C1 segment of cervical spinal cord (tissue), 14 donors: ENCODE data around the gene RC3H1.
"Not testable (repeated sequence)": the region's sequence is repeated elsewhere in the genome, so short reads cannot be mapped to it uniquely, and the experiment has no call there.

Source experiments
- DNase-seq, 14 donors: peaks; one replicate each; lab custom pipeline; 2025; lab: John Stamatoyannopoulos, UW

The RC3H1 gene

DNA sequence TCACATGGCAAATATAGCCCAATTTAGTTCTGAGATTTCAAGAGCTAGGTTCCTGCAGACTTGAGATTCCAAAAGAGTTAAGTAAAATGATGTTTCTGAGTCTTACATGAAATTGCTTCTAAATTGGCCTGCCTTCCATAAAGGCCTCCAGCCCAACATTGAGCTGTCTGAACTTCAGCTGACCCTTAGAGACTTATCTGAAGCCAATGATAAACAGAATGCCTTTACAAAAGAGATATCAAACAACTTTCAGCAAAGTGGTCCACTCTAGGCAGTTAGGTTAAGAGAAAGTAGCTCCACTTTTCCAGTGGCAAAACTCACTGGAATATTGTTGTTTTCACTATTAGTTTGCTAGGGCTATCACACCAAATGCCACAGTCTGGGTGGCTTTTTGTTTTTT is 6.3 kb upstream of the RC3H1 start:
- DNase-seq = no peak

GRCh38 chr1:174023440-174023839 is 1.3 kb upstream of the RC3H1 start:
- DNase-seq = peak in 1 of 14 donors; percentile 70

- DNase-seq = no peak
Measured at GRCh38 chr1:174022976-174023277, 770 bp upstream of the RC3H1 start.

- DNase-seq = peak in 11 of 14 donors; percentile 41 to 81 (median 67)
Measured at GRCh38 chr1:174021591-174022079, 522 bp downstream of the RC3H1 start.

DNA sequence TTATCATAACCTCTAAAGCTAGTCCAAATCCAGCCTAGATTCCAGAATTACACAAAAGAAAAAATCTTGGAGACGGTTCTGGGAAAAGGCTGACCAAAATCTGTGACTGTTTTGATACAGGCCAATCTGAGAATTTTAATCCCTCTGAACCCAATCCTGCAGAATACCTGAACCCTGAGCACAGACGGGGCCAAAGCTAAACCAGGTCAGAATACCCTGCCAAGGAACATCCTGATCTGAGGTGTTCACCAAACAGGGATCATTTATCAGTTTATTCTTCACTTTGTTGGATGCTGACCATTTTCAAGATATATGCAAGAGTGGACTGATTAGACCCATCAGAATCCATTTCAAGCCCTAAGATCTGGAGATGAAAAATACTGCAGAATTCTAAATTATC is 3.6 kb downstream of the RC3H1 start:
- peak in 1 of 14 donors; percentile 9 for DNase-seq

DNA sequence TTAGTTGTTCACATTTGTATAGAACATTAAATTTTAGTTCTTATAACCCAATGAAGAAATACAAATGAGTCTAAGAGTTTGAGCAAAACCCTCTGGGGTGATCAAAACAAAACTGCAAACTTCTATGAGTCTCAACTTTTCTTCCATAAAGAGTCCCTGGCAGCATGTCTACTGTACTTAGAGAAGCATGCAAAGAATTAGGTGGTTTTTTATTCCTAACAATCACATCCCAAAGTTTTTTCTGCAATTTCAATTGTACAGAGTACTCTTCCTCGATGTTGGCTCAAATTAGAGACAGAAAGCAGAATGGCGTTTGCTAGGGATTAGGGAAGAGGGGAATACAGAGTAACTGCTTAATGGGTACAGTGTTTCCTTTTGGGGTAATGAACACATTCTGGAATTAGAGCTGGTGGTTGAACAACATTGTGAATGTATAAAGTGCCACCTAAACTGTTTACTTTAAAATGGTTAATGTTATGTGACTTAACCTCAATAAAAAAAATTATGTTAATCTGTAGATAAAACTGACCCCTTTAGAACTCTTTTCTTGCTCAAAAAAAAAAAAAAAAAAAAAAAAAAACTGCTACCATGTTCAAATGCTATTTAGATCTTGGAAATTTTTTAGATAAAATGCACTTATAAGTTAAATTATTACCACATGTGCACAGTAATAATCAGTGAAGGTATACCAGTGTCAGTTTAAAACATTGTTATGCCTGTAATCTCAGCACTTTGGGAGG is 4.8 kb downstream of the RC3H1 start:
- DNase-seq = no peak

DNA sequence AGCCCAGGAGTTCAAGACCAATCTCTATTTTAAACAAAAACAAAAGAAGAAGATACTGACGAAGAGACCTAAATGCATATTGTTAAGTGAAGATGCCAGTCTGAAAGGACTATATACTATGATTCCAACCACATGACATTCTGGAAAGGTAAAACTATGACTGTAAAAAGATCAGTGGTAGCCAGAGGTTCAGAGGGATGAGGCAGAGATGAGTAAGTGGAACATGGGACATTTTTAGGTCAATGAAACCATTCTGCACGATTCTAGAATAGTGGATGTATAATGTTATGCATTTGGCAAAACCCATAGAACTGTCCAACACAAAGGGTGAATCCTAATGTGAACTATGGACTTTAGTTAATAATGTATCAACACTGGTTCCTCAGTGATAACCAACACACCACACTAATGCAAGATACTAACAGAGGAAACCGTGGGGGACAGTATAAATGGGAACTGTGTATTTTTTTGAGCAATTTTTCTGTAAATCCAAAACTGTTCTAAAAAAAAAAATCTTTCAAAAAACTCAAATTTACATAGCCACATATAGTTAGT is 8.2 kb downstream of the RC3H1 start:
- DNase-seq = no peak

DNA sequence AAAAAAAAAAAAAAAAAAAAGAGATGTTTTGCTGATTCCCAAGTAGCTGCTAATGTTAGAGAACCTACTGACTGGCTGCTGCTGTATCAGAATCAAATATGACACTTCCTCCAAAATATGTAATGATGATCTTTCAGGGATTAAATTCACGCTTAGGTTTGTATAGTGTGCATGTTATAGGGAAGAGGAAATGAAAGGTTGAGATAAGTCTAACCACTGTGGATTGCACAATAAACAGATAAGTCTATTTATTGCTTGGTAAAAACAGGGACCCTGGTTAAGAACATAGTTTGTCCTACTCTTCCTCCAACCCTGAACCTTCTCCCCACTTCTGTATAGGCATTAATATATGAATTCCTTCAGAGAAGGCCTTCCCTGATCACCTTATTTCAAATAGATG is 13.2 kb downstream of the RC3H1 start:
- no peak for DNase-seq

- no peak for DNase-seq
Measured at GRCh38 chr1:174008269-174008668, 13.9 kb downstream of the RC3H1 start.

DNA sequence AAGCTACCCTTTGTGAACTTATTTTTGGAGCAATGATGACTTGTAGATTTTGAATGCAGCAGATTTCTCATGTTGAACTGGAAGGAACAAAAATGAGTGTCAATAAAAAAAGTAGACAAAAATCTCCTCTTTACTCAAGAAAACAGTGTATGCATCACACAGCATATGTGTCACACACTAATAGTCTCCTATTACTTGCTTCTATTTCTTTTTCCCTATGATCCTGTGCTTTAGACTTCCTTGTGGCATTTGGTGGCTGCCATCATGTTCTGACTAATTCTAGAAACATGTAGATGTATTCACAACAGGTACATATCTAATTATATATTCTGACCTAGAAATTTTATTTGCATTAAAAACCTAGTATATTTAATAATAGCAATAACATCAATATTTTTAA is 14.3 kb downstream of the RC3H1 start:
- DNase-seq = no peak

DNA sequence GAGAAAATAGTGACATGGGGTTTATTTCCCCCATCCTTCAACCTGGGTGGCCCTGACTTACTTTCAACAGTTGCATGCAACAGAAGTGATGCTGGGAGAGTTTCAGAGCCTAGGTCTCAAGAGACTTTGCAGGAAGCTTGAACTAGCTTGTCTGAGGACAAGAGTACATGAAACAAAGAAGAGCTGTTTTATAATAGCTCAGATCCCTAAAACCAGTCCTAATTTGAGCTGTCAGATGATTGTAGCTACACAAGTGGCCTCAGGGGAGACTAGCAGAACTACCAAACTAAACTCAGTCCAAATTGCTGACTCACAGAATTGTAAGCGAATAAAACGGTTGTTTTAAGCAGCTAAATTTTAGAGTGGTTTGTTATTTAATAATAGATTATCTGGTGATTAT is 17.1 kb downstream of the RC3H1 start:
- DNase-seq = no peak

DNA sequence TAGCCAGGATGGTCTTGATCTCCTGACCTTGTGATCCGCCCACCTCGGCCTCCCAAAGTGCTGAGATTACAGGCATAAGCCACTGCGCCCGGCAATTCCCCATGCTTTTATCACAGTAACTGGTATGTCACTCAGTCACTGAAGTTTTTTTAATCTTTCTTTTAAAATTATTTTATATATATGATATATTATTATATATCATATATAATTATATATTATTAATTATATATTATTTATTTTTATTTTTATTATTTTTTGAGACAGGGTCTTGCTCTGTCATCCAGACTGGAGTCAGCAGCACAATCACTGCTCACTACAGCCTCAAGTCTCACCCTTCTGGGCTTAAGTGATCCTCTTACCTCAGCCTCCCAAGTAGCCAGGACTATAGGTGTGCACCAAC is 18.3 kb downstream of the RC3H1 start:
- DNase-seq = no peak

- DNase-seq = no peak
Measured at GRCh38 chr1:174001573-174001972, 20.6 kb downstream of the RC3H1 start.

DNA sequence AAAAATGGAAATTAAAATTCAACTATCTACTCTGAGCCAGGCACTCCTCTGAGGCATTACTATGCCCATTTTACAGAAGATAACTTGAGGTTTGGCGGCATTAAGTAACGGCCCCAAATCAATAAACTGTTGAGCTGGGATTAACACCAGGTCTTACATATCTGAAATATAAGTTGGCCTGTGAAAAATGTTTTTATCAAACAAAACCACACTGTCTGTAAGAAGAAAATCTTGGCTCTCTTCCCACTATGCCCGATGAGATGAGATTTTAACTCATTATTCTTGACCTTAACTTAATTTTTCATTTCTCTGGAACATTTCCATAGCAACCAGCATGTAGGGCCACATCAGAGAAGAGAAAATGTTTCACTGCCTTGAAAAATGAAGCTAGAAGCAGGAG is 21.8 kb downstream of the RC3H1 start:
- no peak for DNase-seq

- no peak for DNase-seq
Measured at GRCh38 chr1:173997791-173998190, 24.4 kb downstream of the RC3H1 start.

GRCh38 chr1:173996995-173997394 is 25.2 kb downstream of the RC3H1 start:
- no peak for DNase-seq

DNA sequence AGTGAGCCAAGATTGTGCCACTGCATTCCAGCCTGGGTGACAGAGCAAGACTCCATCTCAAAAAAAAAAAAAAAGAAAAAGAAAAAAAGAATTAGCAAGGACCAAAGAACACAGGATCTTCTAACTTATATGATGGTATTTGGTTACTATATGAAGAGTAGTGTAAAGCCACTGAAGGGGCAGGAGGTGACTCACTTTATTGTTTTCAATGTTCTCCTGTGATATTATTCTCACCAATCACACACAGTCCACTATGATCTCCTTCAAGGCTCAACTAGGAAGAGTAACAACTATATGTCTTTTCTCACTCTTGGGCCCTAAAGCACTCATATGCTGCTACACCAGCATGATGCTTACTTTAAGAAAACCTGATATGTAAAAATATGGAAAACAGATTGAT is 26.7 kb downstream of the RC3H1 start:
- DNase-seq = no peak

DNA sequence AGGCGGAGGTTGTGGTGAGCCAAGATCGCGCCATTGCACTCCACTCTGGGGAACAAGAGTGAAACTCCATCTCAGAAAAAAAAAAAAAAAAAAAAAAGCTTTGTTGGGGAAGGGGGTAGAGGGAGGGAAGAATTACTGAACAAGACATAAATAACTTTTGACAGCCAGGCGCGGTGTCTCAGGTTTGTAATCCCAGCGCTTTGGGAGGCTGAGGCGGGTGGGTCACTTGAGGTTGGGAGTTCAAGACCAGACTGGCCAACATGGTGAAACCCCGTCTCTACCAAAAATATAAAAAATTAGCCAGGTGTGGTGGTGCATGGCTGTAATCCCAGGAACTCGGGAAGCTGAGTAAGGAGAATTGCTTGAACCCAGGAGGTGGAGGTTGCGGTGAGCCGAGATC is 28.2 kb downstream of the RC3H1 start:
- not testable (repeated sequence) for DNase-seq

DNA sequence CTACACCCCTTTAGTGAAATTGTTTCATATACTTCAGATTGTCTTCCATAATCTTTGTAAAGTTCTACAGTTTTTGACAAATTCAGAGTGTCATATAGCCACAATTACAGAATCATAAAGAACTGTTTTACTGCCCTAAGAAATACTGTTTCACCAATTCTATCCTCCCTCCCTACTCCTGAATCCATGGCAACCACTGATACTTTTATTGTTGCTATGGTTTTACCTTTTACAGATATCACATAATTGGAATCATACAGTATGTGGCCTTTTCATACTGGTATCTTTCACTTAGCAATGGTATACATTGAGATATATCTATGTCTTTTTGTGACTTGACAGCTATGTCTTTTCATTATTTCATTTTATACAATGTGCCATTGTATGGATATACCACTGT is 34.1 kb downstream of the RC3H1 start:
- no peak for DNase-seq

- no peak for DNase-seq
Measured at GRCh38 chr1:173986951-173987350, 35.2 kb downstream of the RC3H1 start.

DNA sequence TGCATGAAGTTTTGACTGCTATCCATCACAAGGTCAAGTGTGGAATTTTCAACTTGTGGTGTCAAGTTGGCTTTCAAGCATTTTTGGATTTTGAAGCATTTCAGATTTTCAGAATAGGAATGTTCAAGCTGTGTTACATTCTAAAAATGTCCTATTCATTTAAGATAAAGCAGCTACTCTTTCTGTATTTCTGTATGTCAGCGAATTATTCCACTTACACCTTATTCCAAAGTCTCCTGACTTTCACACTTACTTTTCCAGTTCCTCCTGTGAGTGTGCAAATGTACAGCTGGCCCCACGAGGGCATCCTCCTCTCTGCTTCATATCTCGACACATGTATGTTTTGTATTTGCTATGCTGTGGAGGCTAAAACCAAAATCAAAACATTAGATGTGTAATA is 51.9 kb downstream of the RC3H1 start:
- no peak for DNase-seq

- DNase-seq = not testable (repeated sequence)
Measured at GRCh38 chr1:173965896-173966295, 56.3 kb downstream of the RC3H1 start.

DNA sequence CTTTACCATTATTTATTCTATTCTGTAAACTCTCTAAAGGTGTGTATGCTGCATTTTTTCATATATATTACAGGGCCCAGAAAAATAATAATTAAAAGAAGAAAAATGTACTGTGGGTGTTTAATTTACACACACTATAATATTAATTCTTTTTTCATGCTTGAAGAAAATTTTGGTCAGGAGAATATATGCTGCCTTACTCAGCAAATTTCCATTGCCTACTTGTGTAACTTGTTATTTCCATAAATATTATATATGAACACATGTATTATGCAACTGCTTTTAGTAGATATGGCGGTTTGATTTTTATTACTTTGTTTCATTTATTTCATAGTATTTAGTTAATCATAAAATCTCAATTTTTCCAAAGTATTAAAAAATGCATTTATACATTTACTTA is 58.7 kb downstream of the RC3H1 start:
- DNase-seq = no peak

GRCh38 chr1:173960625-173961024 is 61.5 kb downstream of the RC3H1 start:
- no peak for DNase-seq
